Stimulated activated CD4-positive, alpha-beta T cell treated with anti-CD3 and anti-CD28 coated beads, Interleukin-2, amount 100 ng/mL, for 24 hours (primary cell): ENCODE measurements around the gene FMNL2.

Experiments
- DNase-seq, 2 donors: peaks; one replicate each; pipeline ENCODE4 v3.0.0-alpha.2; 2020

The FMNL2 gene

GRCh38 chr2:152405206-152406118, 70.5 kb downstream of the FMNL2 start:
- no peak for DNase-seq

- DNase-seq = no peak
These were observed 71.3 kb downstream of the FMNL2 start for GRCh38 chr2:152406119-152406835.

- DNase-seq = no peak
These were observed 71.8 kb downstream of the FMNL2 start for GRCh38 chr2:152406836-152407161.

DNA sequence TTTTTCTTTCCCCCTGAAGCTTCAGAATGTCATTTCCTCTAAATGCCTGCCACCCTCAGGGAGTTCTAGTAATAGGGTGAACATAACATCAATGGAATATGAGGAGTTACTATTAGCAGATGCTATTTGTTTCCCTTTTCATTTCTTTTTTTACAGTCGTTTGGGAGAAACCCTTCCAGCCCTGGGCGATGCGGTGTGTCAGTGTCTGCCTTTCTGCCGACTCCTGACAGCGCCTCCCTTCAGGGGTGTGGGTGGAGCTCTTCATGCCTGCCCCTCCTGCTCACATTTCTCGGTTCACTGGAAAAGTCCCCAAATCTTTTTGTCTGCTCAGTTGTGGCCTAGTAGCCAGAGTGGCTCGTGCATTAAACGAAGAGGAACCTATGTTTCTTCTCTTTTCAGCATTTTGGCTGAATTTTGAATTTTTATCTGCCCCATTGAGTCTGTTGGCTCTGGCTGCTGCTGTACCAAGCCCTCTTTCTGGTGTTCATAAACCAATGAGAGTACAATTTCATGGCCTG, 72.3 kb downstream of the FMNL2 start:
- peak in 1 of 2 donors; percentile 11 for DNase-seq

GRCh38 chr2:152407806-152408205, 72.8 kb downstream of the FMNL2 start:
- DNase-seq = no peak

DNA sequence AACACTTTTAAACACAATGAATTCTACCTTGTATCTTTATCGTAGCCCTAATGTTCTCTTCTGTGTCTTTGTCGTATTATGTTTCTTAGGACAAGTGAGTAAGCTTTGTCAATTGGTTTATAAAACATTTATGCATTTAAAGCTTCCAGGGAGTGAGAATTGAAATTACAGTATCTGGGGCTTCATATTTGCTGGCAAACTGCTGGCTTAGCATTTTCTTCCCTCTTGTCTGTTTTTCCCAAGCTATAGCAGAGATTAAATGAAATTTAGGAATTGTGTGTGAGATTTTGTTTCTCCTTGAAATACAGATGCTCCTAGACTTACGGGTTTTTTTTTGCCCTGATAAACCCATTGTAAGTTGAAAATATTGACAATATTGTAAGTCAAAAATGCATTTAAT, 73.3 kb downstream of the FMNL2 start:
- no peak for DNase-seq

GRCh38 chr2:152409386-152410164, 74.6 kb downstream of the FMNL2 start:
- DNase-seq = no peak

DNA sequence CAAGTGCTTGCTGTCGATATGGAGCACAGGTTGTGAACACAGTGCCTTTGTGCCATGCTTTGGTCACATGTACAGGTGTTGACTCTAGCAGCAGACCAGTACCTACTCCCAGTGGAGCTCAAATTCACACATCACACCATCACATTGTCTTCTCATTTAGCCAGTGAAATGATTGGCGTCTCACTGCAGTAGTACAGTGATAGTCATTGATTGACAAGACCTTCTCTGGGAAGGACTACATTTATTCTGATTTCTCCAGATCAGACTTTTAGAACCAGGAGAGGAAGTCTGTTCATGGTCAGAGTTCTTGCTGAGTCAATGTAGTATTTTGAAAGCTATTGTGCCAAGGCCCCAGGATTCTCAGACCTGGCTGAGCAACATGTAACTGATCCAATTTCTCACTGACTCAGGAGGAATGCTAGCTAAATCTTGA, 75.2 kb downstream of the FMNL2 start:
- no peak for DNase-seq

DNA sequence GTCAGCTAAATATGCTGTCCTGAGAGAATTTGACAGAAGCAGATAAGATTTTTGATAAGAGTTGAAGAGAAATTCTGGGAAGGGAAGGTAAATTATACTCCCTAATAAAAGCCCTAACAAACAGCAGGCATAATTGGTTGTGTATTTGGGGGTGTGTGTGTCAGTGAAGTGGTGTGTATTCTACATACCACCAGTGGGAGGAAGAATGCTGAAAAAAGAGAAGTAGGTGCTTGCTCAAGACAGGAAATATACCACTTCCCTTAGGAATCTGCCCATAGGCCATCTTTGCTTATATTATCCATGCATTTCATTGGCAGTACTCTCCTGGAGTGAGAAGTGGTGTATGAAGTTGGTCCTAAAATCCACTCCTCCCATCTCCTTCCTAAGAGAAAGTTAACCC, 76.2 kb downstream of the FMNL2 start:
- DNase-seq = no peak

DNA sequence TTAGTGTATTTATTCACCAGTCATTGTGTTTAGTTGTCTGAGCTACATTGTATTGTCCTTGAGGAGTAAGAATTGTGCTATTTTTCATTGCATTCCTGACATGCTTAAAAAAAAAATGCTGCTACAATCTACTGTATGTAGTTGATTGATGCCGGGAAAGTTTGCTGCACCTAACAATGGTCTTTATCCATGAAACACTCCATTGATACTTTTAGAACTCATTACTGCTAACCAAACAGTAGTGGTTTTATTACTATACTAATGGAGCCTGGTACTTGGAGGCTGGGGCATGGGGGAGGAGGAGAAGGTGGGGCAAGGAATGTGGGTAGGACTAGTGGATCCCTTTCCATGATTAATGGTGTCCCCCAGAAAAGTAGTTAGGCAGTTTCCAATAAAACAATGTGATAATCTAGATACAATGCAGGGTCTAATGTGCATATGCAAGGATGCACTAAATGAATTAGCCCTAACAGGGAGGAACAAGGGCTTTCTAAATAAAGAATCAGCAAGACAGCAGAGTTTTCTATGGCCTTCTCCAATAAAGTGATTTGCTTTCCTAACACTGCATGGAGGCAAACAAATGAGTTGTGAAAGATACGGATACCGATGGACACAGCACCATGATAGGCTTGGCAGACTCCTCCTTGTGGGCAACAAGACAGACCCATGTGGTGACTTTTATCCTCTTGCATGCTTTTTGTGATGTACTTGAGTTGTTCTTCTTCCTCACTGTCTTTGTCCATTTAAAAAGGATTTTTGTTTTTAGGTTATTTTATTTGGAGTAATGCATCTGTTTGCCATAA, 78.5 kb downstream of the FMNL2 start:
- DNase-seq = no peak

GRCh38 chr2:152415231-152415642, 80.3 kb downstream of the FMNL2 start:
- DNase-seq = peak; percentile 15 to 24

GRCh38 chr2:152415796-152416195, 80.8 kb downstream of the FMNL2 start:
- DNase-seq = no peak

- no peak for DNase-seq
These were observed 83.7 kb downstream of the FMNL2 start for GRCh38 chr2:152418688-152419087.

DNA sequence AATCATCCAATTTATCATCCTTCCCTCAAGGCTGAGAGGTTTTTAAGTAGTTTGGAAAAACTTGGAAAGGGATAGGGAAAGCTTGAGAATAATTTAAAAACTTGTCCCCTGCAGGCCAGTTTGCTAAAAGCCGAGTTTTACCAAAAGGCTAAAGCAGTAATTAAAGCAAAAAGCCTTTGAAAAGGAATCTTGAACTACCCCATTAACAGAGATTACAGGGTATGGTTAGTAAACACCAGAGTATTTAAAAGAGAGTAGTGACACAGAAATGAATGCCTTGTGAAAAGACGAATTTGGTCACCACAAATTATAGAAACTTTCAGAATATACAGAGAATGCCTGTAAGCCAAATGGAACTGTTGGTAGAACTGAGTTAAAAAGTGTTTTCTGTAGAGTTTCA, 85.0 kb downstream of the FMNL2 start:
- no peak for DNase-seq

DNA sequence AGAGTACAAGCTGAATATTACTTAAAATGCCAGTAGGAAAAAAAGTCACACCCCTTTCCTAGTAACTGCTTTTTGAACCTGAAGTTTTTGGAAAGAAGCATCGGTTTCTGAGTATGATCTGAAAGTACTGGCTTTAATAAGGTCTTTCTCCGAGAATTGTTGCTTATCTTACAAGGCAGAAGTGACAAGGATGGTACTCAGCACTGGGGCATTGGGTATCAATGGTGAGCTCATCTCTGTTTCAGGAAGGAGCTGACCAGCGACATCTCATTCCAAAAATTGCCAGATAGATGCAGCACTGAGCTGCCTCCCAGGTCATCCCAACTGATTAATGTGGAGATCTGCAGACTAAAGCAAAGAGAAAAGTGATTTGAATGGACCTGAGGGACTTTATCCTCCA, 85.4 kb downstream of the FMNL2 start:
- DNase-seq = no peak

- DNase-seq = no peak
These were observed 86.0 kb downstream of the FMNL2 start for GRCh38 chr2:152420936-152421335.

DNA sequence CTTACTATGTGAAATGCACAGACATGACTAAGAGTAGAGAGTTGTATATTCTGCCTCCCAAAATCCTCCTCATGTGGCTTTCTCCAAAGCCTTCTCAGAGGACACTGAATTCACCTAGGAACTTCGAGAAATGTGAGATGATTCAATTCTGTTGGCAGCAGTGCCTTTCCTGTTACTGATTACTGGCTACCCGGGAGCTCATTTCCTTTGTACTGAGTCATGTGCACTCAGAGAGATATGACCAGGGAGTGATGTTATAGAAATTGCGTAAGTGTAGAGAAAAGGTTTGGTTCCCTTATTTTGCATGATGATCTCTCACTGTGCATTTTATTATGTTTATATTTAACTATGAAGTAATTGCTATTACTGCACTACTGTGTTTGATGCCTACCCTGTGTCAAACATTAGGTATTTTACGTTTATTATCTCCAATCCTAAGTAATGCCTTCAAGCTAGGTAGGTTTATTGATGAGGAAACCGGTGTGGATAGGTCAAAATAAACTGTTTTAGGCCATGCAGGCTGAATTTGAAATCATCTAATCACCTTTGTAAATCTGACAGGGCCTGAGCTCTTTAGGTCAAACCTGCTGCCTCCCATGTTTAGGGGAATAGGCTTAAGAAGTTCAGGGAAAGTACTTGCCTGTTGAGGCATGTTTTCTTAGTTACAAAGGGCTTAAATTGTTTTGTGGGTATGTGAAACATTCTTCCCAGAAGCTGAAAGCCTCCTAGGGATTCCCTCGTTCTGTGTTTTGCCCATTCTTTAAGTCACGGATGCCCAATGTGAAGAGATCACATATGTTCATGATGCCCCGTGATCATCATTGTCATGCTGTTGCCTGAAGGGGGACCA, 86.8 kb downstream of the FMNL2 start:
- no peak for DNase-seq

- no peak for DNase-seq
These were observed 88.7 kb downstream of the FMNL2 start for GRCh38 chr2:152423684-152424083.

DNA sequence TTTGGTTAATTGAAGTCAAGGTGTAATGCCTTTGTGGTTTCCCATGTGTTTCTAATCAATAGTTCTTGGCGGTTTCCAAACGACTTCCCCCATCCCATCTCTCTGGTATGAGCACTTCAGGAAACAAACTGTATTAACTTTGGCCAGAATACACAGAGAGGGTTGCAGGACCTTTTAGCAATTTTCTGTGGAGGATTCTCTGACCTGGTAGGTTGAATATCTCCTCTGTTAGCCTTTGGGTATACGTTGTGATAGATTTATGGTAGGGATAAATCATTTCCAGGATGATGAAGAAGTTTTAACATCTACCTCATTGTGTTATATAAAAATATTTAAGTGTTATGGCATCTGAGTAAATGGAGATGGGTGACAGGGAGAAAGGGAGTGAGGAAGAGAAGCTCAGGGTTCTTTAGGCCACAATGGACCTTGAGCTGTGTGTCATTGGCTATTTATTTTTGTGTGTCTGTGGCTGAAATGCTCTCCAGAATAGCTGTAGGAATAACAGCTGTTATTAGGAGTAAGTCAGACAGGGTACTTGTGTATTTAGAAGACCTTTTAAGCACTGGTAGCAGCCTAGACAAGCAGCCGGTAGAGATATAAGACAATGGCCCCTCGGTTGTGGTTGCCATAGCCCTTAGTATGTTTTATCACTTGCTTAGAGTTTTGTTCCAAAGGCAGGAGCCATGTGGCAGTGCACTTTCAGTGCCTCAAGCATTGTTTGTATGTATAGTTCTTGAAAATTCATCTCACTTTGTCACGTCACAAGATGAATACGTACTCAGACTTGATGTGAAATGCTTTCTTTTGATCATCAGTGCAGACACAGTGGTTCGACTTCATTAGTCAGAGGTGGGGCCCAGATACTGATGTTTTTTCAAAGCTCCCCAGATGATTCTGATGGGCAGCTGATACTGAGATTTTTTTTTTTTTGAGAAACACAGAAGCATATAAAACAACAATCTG, 91.1 kb downstream of the FMNL2 start:
- DNase-seq = no peak

GRCh38 chr2:152426801-152427200, 91.8 kb downstream of the FMNL2 start:
- no peak for DNase-seq
